Upper lobe of right lung (tissue), 1 donor: ENCODE results near the gene ATP5F1D. TPM values are rescaled to one million over a fixed set of nuclear protein-coding genes. Genes with fewer than 3 reads are reported as not detected.

Experiments
- ATAC-seq: fragments of 200-7000 bp; cut with Tn5 transposase; one replicate; pipeline ENCODE4 v1.9.1; 2020; ENCODE audit warnings: mild to moderate bottlenecking, moderate library complexity
- DNase-seq: peaks from one replicate; pipeline ENCODE4 v3.0.0-alpha.2; 2020
- H3K27ac ChIP-seq: fragments of 200-600 bp; one replicate; pipeline ENCODE4 v1.8.0; 2022
- H3K27me3 ChIP-seq: fragments of 200-600 bp; one replicate; pipeline ENCODE4 v1.8.0; 2022; ENCODE audit warnings: mild to moderate bottlenecking
- H3K36me3 ChIP-seq: fragments of 200-600 bp; one replicate; pipeline ENCODE4 v1.8.0; 2022
- H3K4me1 ChIP-seq: fragments of 200-600 bp; one replicate; pipeline ENCODE4 v1.8.0; 2022
- H3K4me3 ChIP-seq: fragments of 200-600 bp; one replicate; pipeline ENCODE4 v1.8.0; 2022; ENCODE audit warnings: mild to moderate bottlenecking
- H3K9me3 ChIP-seq: fragments of 200-600 bp; one replicate; pipeline ENCODE4 v1.8.0; 2022
- CTCF ChIP-seq: fragments of 200-600 bp; IDR thresholded peaks from one replicate; pipeline ENCODE4 v1.8.0; 2022; ENCODE audit warnings: antibody characterized with exemption
- intact Hi-C: fragments of 100-400 bp; cut with DNase I; formaldehyde crosslinking; loops from one replicate; pipeline ENCODE4 v1.11.0; 2022
- total RNA-seq: library from RNA; stranded (reverse); fragmentation: NEBNext Ultra II Directional; extraction: Animal tissue kit (Norgen Biotek cat#: 25700); gene quantifications from one replicate; pipeline ENCODE4 v1.2.1, GENCODE V29; 2021
- donor health status: DM: no; HTN: yes; CAD: no; lungs with severe emphysema.

Gene ATP5F1D
- total RNA-seq, 1 donor from 2014 or later = 126 TPM

DNA sequence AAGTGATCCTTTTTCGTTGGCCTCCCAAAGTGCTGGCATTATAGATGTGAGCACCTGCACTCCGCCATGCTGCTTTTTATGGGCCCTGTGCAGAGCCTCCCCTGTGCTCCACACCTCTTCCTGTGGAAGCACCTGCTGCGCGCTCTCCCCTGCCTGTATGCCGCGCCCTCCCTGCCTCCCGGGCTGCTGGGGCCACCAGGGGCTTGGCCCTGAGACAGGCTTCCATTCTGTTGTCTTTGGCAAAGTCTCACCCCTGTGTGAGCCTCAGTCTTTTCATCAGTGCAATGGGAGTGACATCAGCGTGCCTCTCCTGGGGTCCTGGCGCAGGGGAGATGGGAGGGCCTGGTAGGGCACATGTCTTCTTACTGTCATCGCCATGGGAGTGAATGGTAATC, 35.1 kb downstream of the ATP5F1D start:
- no peak for TF ChIP-seq CTCF
- intact Hi-C loops = no loop called here
- H3K27me3 ChIP-seq = no peaks in the 10 kb centered on the region
- no peak for DNase-seq
- no peak overlapping the region for H3K27ac ChIP-seq
- no peaks in the 10 kb centered on the region for H3K9me3 ChIP-seq
- no peak for ATAC-seq
- peaks cover 43% of the 10 kb centered on the region for H3K4me1 ChIP-seq
- H3K4me3 ChIP-seq = peak overlapping the region; percentile 69
- peaks cover 48% of the 10 kb centered on the region for H3K36me3 ChIP-seq

DNA sequence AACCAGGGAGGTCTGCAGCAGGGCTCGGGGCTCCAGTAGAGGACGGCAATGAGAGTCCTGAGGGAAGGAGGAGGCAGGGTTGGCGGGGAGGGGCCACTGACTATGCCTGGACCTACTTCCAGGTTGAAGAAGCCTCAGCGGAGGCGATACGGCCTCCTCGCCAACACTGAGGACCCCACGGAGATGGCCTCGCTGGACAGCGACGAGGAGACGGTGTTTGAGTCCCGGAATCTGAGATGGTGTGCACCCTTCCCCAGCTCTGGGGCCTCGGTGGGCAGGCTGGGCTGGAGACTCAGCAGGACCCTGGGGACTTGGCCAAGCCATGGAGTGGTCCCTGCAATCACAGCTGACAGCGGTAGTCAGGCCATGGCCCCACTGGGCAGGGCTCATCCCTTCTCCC, 35.5 kb downstream of the ATP5F1D start:
- intact Hi-C loops = no loop called here
- no peak for DNase-seq
- no peaks in the 10 kb centered on the region for H3K27me3 ChIP-seq
- no peaks in the 10 kb centered on the region for H3K9me3 ChIP-seq
- H3K4me3 ChIP-seq = no peak overlapping the region
- H3K36me3 ChIP-seq = peaks cover 44% of the 10 kb centered on the region
- ATAC-seq = no peak
- no peak overlapping the region for H3K27ac ChIP-seq
- TF ChIP-seq CTCF = no peak
- peaks cover 38% of the 10 kb centered on the region for H3K4me1 ChIP-seq

- no peak overlapping the region for H3K4me3 ChIP-seq
- peaks cover 28% of the 10 kb centered on the region for H3K4me1 ChIP-seq
- no peak for TF ChIP-seq CTCF
- no peak for DNase-seq
- intact Hi-C loops = no loop called here
- no peaks in the 10 kb centered on the region for H3K27me3 ChIP-seq
- peaks cover 34% of the 10 kb centered on the region for H3K36me3 ChIP-seq
- no peak overlapping the region for H3K27ac ChIP-seq
- no peak for ATAC-seq
- no peaks in the 10 kb centered on the region for H3K9me3 ChIP-seq
Observed at GRCh38 chr19:1278074-1278473, 36.5 kb downstream of the ATP5F1D start.

DNA sequence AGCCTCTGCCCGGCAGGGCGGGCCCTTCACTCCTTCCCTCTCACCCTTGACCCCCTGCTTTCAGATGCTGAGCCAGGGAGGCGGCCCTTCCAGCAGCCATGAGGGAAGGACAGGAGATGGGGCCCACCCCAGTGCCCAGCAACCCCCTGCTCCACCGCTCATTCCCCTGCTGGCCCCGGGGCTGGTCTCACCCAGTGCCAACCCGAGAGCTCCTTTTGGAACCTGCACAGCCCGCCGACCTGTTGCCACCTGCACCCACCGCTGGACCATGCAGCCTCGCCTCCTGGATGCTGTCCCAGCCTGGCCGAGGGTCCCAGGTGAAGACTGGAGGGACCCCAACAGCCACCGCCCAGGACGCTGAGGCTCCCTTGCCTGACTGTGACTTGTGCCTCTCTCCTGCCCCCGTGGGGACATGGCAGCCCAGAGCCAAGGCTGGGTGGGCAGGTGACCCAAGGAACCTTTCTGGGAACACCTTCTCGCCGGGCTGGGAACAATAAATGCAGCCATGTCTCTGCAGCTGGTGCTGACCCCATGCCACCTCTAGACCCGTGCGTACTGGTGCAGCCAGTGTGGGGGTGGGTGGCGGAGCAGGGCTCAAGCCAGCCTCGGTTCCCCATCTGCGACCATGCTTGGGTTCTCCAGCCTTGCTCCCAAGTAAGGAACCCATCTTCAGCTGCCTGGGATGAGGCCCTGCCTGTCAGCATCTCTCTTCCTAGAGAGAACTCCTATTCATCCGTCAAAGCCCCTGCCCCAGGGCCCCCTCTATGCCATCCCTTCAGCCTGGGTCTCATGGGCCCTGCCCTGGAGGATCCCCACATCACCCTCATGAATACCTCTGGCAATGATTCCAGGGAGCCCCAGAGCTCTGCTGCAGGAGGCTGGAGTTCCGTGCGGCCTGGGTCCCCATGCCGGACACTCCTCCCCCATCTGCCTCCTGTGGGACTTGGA, 37.4 kb downstream of the ATP5F1D start:
- intact Hi-C loops = no loop called here
- Histone ChIP-seq H3K4me1 (peaks cover 19% of the 10 kb centered on the region), H3K4me3 (no peak overlapping the region), H3K9me3 (no peaks in the 10 kb centered on the region), H3K36me3 (peaks cover 25% of the 10 kb centered on the region), H3K27me3 (peaks cover 7% of the 10 kb centered on the region), H3K27ac (no peak overlapping the region)
- no peak for TF ChIP-seq CTCF
- DNase-seq (no peak), ATAC-seq (no peak)

- DNase-seq (peak; percentile 92), ATAC-seq (peak; percentile 46)
- H3K27me3 ChIP-seq = peaks cover 16% of the 10 kb centered on the region
- no peak overlapping the region for H3K27ac ChIP-seq
- H3K4me1 ChIP-seq = peaks cover 10% of the 10 kb centered on the region
- H3K4me3 ChIP-seq = no peak overlapping the region
- intact Hi-C loops = no loop called here
- H3K9me3 ChIP-seq = no peaks in the 10 kb centered on the region
- TF ChIP-seq CTCF = peak; percentile 97
- H3K36me3 ChIP-seq = peaks cover 16% of the 10 kb centered on the region
Observed at GRCh38 chr19:1279782-1280341, 38.3 kb downstream of the ATP5F1D start.
